Liver (tissue), 9 donors: ENCODE results near the gene SRC. TPM values are rescaled to one million over a fixed set of nuclear protein-coding genes. Genes with fewer than 3 reads are reported as not detected.

Experiments
- DNase-seq: peaks from one replicate; pipeline ENCODE4 v3.0.0-alpha.2; 2017; ENCODE audit warnings: low spot score
- H3K27ac ChIP-seq, 2 donors: one replicate each; pipeline ENCODE4 v1.7.0; 2013; ENCODE audit warnings: inconsistent platforms in 2 of 2, low read length in 2 of 2, control low read depth in 1 of 2, low read depth in 1 of 2, mild to moderate bottlenecking in 1 of 2
- H3K27me3 ChIP-seq, 4 donors: one replicate each; pipeline versions ENCODE4 v1.6.1 to v1.7.0; 2013; ENCODE audit warnings: low read length in 3 of 4, inconsistent platforms in 1 of 4, mild to moderate bottlenecking in 1 of 4, moderate library complexity in 1 of 4; ENCODE audit not compliant: control insufficient read depth in 4 of 4, insufficient read depth in 4 of 4
- H3K36me3 ChIP-seq, 4 donors: one replicate each; pipeline versions ENCODE4 v1.6.1 to v1.7.0; 2013; ENCODE audit warnings: low read length in 3 of 4, mild to moderate bottlenecking in 3 of 4, low read depth in 1 of 4, moderate library complexity in 1 of 4; ENCODE audit not compliant: control insufficient read depth in 4 of 4, insufficient read depth in 3 of 4
- H3K4me1 ChIP-seq, 4 donors: one replicate each; pipeline versions ENCODE4 v1.6.1 to v1.7.0; 2013; ENCODE audit warnings: low read length in 3 of 4, mild to moderate bottlenecking in 3 of 4, moderate library complexity in 1 of 4; ENCODE audit not compliant: control insufficient read depth in 4 of 4, insufficient read depth in 4 of 4
- H3K4me3 ChIP-seq, 3 donors: one replicate each; pipeline versions ENCODE4 v1.6.1 to v1.7.0; 2013; ENCODE audit warnings: low read length in 3 of 3, control low read depth in 1 of 3, low read depth in 1 of 3, mild to moderate bottlenecking in 1 of 3
- H3K9ac ChIP-seq, 2 donors: one replicate each; pipeline ENCODE4 v1.7.0; 2013; ENCODE audit warnings: low read length in 2 of 2, mild to moderate bottlenecking in 2 of 2, moderate library complexity in 2 of 2, control low read depth in 1 of 2, low read depth in 1 of 2
- H3K9me3 ChIP-seq, 4 donors: one replicate each; pipeline versions ENCODE4 v1.6.1 to v1.7.0; 2013; ENCODE audit warnings: low read length in 3 of 4; ENCODE audit not compliant: control insufficient read depth in 4 of 4
- ATF3 ChIP-seq: IDR thresholded peaks from 2 replicates; pipeline ENCODE4 v1.6.1; 2016; ENCODE audit warnings: antibody characterized with exemption
- CTCF ChIP-seq: fragments of 150-350 bp; IDR thresholded peaks from 2 replicates; pipeline ENCODE4 v1.5.1; 2017; ENCODE audit warnings: improper control_type of control experiment, low read depth, low read length; ENCODE audit not compliant: missing input control
- EGR1 ChIP-seq, 2 donors: IDR thresholded peaks; 2 replicates each; pipeline ENCODE4 v1.6.1; 2016 to 2018; ENCODE audit warnings: antibody characterized with exemption in 2 of 2, low read depth in 2 of 2
- FOXA1 ChIP-seq: IDR thresholded peaks from 2 replicates; pipeline ENCODE4 v1.6.1; 2016; ENCODE audit warnings: antibody characterized with exemption
- FOXA2 ChIP-seq: IDR thresholded peaks from 2 replicates; pipeline ENCODE4 v1.6.1; 2016; ENCODE audit warnings: antibody characterized with exemption
- GABPA ChIP-seq, 2 donors: IDR thresholded peaks in 1 of 2; conservative IDR thresholded peaks in 1 of 2; 2 replicates each; pipeline ENCODE4 v1.6.1; 2016; ENCODE audit warnings: antibody characterized with exemption in 2 of 2, mild to moderate bottlenecking in 1 of 2, moderate library complexity in 1 of 2
- HNF4A ChIP-seq, 2 donors: conservative IDR thresholded peaks; 2 replicates each; pipeline ENCODE4 v1.6.1; 2016; ENCODE audit warnings: antibody characterized with exemption in 2 of 2, mild to moderate bottlenecking in 2 of 2
- HNF4G ChIP-seq: IDR thresholded peaks from 2 replicates; pipeline ENCODE4 v1.6.1; 2016; ENCODE audit warnings: antibody characterized with exemption
- JUND ChIP-seq, 2 donors: IDR thresholded peaks; 2 replicates each; pipeline ENCODE4 v1.6.1; 2016; ENCODE audit warnings: antibody characterized with exemption in 2 of 2
- MAX ChIP-seq: IDR thresholded peaks from 2 replicates; pipeline ENCODE4 v1.6.1; 2016; ENCODE audit warnings: antibody characterized with exemption
- NR2F2 ChIP-seq: IDR thresholded peaks from 2 replicates; pipeline ENCODE4 v1.6.1; 2016; ENCODE audit warnings: antibody characterized with exemption
- RAD21 ChIP-seq, 2 donors: IDR thresholded peaks; 2 replicates each; pipeline ENCODE4 v1.6.1; 2016; ENCODE audit warnings: antibody characterized with exemption in 2 of 2, mild to moderate bottlenecking in 2 of 2
- REST ChIP-seq: IDR thresholded peaks from 2 replicates; pipeline ENCODE4 v1.6.1; 2016; ENCODE audit warnings: antibody characterized with exemption, mild to moderate bottlenecking
- RXRA ChIP-seq, 2 donors: IDR thresholded peaks; 2 replicates each; pipeline ENCODE4 v1.6.1; 2017 to 2018; ENCODE audit warnings: antibody characterized with exemption in 2 of 2, mild to moderate bottlenecking in 1 of 2
- SP1 ChIP-seq: IDR thresholded peaks from 2 replicates; pipeline ENCODE4 v1.6.1; 2018; ENCODE audit warnings: antibody characterized with exemption, mild to moderate bottlenecking
- TAF1 ChIP-seq: conservative IDR thresholded peaks from 2 replicates; pipeline ENCODE4 v1.6.1; 2016; ENCODE audit warnings: antibody characterized with exemption, mild to moderate bottlenecking
- YY1 ChIP-seq: IDR thresholded peaks from 2 replicates; pipeline ENCODE4 v1.6.1; 2016; ENCODE audit warnings: antibody characterized with exemption, mild to moderate bottlenecking
- ZBTB33 ChIP-seq: IDR thresholded peaks from 2 replicates; pipeline ENCODE4 v1.6.1; 2016; ENCODE audit warnings: antibody characterized with exemption
- WGBS: extraction: QIAGEN DNeasy Blood & Tissue Kit; methylation state at CpG from one replicate; pipeline ENCODE4 v1.1.7; 2013; 5-methylcytosine and 5-hydroxymethylcytosine counted together
- polyA plus RNA-seq, 2 donors: library from polyadenylated mRNA; stranded (reverse) in 1 of 2; unstranded in 1 of 2; fragments of 200-250 nt in 1 of 2; fragments of >200 nt in 1 of 2; fragmentation: Nextera tagmentation in 1 of 2; extraction: Ambion mirVana in 1 of 2; gene quantifications; one replicate each; pipeline versions ENCODE4 v1.2.1 to v1.2.3, GENCODE V29; 2013 to 2015
- total RNA-seq, 2 donors: library from RNA; depleted of rRNA; stranded (reverse); fragments of >200 nt; gene quantifications; one replicate each; pipeline ENCODE4 v1.2.3, GENCODE V29; 2014
- donor health status: healthy.
- donor health status: healthy.
- donor health status: healthy.
- donor health status: healthy.
- donor health status: healthy.

The SRC gene
- total and polyA plus RNA-seq, 4 donors, result 3.3 to 21.2 (median 5.4) TPM

GRCh38 chr20:37393196-37393862, 47.4 kb downstream of the SRC start:
- Histone ChIP-seq H3K4me1 (peaks cover 0 to 15% (median 7%) of the 10 kb centered on the region in 4 donors), H3K27ac (no peak overlapping the region), H3K4me3 (no peak overlapping the region), H3K9ac (no peak overlapping the region), H3K27me3 (no peaks in the 10 kb centered on the region), H3K36me3 (no peaks in the 10 kb centered on the region), H3K9me3 (no peaks in the 10 kb centered on the region)
- TF ChIP-seq FOXA2 (peak; percentile 11), HNF4G (no peak), JUND (IDR thresholded peaks at IDR 0.05) (no peak), RXRA (IDR thresholded peaks at IDR 0.05) (peak in 1 of 2 donors; percentile 63), SP1 (peak; percentile 79), REST (peak; percentile 14), HNF4A (conservative IDR thresholded peaks at IDR 0.05) (peak; percentile 94 to 95), ATF3 (no peak), EGR1 (IDR thresholded peaks at IDR 0.05; ENCODE audit: low read depth in 2 of 2) (no peak), CTCF (no peak), ZBTB33 (no peak), GABPA (IDR thresholded peaks at IDR 0.05 in 1 of 2, conservative IDR thresholded peaks at IDR 0.05 in 1 of 2) (no peak), YY1 (no peak), FOXA1 (no peak), MAX (no peak), TAF1 (no peak), NR2F2 (no peak), RAD21 (IDR thresholded peaks at IDR 0.05) (no peak)
- no peak for DNase-seq
- 65% methylated on average over 11 of the region's 11 CpGs for WGBS
